GM19397 (cell line): ENCODE data around the gene TBL3.
"Not testable (repeated sequence)": the region's sequence is repeated elsewhere in the genome, so short reads cannot be mapped to it uniquely, and the experiment has no call there.

Experiments
- ATAC-seq: cut with Tn5 transposase; IDR thresholded peaks from one replicate; pipeline ENCODE4 v1.9.1; 2021; ENCODE audit warnings: mild to moderate bottlenecking, moderate library complexity; ENCODE audit not compliant: unreplicated experiment

Gene TBL3

DNA sequence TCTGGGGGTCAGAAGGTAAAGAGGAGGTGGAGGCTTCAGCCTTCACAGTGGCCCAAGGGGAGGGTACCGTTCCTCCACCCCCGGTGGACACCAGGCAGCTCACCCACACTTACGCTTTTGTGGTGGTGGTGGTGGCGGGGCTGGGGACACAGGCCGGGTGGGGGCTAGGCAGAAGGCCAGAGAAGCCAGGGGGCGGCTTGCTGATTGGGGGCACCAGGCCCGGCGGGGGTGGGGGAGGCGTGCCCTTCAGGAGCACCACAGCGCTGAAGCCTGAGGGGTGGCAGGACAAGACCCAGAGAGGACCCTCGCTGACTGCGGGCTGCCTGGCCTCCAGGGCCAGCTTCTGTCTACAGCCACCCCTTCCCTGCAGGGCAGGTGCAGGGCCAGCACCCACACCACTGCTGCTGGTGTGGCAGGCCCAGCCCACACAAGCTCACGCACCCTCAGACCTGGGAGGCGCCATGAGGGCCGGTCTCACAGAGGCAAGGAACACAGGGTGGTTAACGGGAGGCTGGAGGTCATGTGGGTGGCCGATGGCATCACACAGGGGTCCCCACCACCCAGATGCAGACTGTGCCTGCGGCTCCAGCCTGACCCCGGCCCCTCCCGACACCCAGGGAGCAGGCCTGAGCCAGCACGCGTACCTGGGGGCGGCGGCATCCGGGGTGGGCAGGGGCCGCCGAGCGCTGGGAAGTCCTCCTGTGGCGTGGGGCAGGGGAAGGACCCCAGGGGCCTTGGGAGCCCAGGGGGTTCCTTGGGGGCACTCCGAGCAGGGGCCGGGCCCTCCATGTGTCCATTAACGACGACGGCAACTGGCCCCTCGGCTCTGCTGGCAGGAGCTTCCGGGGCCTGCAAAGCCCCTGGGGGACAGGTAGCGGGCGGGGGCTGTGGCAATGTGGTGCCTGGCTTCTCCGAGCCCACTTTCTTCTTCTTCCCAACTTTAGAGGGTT, 27.3 kb downstream of the TBL3 start:
- ATAC-seq = no peak

DNA sequence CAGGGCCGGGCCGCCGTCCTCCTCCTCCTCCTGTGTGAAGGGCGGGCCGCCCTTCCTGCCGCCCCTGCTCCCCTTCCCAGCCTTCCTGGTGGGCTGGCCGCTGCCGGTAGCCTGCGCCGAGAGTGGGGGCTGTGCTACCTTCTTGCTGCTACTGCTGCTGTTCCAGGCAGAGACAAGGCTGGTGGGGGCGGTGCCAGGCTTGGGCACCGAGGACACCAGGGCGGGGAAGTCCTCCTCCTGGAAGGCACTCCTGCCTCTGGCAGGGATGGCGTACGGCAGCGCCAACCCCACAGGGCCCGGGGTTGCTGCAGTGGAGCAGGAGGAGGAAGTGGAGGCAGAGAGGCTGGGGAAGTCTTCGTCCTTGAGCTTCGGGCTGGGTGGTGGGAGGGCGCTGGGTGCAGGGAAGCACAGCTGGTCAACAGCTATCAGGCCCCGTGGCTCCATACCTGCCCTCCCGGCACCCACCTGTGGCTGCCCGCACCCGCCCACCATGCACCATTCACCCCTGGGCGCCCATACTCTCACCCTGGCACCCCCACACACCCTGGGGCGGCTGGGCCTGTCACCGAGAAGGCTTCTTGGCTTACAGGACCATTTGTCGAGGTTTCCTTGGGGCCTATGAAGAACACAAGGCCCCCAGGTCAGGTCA, 28.1 kb downstream of the TBL3 start:
- ATAC-seq = no peak

DNA sequence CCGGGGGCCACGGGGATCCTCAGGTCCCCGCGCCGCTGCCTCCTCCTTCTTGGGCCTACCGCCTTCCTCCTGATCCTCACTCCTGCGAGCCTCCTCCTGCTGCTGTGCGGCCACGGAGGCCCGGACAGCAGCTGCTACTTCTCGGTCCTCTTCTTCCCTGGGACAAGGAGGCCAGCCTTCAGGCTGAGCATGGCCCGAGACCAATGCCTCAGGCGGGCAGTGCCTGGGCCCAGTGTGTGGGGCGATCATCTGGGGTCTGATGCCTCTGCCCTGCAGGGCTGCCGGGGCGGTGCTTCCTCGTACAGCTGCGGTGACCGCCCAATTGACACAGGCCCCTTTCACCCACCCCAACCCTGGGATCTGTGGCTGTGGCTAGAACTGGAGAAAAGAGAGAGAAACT, 29.2 kb downstream of the TBL3 start:
- ATAC-seq = no peak

DNA sequence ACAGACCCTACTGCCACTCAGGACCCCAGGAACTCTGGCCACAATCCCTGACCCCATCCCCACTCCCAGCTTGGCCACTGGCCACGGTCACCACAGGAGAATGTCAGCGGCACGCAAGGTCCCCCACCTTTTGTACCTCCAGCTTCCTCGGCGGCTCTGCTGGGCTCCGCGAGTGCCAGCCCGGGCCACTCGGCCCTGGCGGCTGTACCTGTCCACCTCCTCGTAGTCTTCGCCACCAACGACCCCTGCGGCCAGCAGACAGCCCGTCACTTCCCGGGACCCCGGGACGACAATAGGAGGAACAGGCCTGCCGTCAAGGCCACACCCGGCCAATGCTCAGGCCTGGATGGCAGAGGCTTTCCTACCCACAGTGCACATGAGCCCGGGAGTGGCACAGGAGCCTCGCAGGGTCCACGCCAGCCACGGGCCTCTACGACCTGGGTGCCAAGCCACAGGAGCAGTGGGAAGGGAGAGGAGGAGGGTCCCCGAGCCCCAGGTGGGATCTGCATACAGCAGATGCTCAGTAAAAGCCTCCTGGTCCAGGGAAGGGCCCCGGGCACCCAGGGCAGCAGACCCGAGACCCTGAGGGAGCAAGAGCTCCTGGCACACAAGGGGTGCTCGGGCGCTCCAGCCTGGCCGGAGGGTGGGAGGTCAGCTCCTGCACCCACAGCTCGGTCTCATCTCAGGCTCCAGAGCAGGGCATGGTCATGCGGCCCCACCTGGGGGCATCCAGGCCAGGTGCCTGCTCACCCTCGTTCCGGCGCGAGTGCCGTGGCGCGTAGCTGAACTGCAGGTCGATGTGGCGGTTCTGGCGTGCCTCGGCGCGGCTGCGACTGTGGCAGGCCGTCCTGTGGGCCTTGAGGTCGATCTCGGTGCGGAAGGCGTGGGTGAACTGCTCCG, 29.9 kb downstream of the TBL3 start:
- no peak for ATAC-seq

DNA sequence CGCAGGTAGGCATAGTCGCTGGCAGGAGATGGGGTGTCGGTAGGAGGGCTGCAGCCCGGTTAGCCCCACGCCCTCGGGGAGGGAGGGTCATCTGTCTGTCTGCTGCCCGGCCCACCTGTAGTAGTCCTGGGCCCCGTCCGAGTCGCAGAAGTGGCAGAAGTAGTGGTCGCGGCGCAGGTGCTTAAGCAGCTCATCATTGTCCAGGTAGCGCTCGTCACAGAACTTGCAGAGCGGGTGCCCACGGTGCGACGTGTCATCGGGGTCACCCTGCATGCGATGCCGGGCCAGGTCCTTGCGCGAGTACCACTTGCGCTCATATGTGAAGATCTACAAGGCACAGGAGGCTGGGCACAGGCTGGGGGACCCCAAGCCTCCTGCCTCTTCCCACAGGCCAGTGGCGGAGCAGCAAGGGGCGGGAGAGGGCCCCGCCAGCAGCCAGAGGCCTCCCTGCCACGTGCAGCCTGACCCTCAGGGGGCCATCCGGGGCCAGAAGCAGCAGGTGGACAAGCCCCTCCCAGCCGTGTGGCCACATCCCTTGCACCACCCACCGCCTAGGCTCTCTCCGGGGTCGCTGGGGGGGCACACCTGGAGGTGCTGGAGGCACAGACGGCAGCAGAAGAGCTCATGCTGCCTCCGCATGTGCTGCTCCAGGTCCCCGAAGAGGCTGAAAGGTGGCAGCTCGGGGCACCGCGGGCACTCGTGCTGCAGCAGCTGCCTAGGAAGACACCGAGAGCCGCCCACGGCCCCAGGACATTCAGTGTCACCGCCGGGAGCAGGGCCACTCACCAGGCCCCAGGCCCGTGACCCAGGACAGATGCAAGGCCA, 30.8 kb downstream of the TBL3 start:
- no peak for ATAC-seq

DNA sequence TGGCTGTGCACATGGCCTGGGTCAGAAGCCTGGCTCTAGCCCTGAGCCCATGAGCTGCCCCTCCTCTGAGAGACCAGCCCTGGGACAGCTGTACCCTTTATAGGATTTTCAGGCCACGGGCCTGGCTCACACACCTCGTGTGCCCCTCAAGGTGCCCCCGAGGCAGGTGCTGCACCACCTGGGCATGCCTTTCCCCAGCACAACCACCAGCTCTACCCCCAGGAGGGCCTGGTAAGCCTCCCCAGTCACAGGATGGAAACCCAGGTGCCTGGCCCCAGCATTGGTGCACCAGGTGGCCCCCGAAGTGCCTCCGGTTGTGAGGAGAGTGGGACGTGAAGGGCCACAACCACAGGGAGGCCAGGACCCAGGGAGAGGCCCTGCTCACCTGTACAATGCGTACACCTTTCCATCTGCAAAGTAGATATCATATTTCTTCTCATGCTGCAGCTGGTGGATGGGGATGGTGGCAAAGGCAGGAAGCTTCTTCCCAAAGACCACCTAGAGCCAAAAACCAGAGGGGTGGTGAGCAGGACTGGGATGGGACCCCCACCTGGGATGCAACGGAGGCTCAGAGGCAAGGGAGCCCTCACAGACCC, 31.5 kb downstream of the TBL3 start:
- no peak for ATAC-seq

DNA sequence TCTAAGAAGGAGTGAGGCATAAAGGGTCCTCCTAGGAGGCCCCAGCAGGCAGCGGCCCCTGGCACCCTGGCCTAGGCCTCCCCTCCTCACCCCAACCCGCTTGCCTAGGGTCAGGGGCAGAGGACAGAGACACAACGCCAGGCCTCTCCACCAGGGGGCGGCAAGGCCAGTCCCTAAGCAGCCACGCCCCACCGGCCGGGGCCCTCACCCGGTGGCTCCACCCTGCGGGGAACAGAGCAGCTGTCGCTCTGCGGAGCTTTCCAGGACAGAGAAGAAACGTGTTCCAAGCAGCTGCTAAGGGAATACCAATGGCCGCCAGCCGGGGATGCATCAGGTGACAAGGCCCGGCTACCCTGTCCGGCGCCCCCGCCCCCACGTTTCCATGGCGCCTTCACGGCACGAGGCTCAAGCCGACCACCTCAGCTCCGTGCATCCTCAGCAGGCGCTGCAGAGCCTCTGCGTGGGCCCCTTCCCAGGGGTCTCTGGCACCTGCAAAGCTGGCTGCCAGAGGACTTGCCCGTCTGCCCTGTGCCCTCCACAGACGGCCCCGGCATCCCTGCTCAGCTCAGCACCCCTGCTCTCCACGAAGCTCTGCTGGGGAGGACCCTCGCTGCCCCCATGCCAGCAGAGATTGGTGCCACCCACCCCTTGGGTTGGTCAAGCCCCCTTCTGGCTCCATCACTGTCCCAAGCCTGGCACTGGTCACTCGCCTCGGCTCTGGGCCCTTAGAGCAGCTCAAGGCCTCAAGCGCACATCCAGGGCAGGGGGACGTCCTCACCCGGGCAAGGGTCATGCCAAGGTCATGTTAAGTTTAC, 32.2 kb downstream of the TBL3 start:
- no peak for ATAC-seq

DNA sequence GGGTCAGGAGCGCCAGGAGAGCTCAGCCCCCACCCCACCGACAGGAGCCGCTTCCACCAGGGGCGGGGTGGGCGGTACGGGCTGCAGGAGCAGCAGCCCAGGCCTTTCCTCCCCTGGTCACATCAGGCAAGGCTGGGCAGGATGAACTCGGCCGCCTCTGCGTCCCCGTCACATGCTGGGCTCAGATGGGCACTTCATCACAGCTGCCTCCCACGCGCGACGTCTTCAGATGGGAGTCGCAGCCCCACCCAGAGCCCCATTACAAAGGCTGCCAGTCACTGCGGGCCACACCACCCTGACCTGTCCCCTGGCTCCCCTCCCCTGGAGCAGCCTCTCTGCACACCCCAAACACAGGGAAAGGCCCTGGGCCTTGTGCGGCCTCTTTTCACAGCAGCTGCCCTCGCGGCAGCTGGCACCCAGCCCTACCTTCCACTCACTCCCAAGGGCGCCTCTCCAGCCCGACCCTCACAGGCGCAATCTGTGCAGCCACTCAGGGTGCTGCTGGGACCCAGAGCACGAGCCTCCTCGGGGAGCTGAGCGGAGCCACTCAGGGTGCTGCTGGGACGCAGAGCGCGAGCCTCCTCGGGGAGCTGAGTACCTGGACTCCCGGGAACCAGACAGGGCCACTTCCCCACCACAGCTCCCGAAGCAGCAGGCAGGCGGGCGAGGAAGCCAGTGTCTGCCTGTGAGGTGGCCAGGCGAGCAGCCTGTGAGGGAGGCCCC, 33.1 kb downstream of the TBL3 start:
- ATAC-seq = no peak

DNA sequence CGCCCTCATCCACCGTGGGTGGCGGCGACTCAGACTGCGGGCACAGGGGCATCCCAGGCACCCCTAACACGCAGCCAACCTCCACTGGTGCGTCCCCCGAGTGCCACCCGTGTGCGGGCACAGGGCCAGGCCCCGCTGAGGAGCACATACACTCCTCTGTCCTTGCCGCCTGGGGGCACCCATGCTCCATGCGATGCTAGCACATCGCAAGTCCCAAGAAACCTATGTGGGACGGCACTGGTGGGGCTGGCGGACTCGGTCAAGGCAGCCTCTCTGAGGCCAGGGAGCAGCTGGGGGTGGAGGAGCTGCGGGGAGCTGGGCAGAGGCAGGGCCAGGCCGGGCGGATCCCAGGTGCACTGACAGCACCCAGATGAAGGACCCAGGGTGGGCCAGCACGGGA, 33.8 kb downstream of the TBL3 start:
- ATAC-seq = no peak

DNA sequence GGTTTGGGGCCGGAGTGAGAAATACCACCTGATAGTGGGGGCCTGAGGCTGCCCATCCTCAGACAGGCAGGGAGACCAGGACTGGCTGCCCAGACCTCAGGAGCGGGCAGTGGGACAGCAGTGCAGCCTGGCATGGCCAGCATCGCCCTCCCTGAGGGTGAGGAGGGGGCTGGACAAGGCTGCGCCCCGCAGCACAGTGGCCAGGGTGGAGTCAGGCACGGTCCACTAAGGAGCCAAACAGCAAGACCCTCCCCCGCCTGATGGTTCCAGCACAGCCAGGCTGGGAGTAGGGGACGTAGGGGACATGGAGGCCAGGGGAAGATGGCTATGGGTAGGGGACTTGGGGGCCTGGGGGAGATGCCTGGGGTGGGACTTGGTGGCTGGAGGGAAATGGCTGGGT, 34.5 kb downstream of the TBL3 start:
- no peak for ATAC-seq

DNA sequence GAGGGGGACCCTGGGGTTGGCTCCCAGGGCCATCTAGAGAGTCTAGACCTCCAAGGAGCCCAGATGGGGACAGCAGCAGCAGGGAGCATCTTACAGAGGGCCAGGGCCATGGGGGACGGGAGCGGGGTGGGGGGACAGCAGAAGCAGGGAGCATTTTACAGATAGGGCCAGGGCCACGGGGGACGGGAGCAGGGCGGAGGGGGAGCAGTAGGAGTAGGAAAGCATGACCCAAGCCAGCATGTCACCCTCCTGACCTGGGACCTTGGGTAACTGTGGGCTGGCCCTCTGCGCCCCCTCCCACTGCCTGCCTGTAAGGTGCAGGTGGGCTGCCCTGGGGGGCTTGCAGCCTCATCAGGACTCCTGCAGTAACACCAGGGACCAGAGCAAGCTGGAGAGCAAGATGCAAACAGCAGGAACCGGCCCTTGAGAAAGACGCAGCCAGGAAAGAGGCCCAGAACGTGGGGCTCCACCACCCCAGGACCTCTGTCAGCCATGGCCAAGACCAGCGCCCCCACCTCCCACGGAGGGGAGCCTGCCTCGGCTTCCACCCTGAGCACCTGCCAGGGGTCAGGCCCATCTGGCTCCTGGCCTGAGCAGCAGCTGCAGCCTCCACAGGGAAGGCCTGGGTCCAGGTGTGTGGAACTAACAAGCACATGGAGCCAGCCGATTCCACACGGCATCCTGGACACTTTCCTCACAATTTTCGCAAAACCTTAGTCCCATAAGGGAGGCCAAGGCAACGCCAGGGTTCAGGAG, 35.4 kb downstream of the TBL3 start:
- ATAC-seq = no peak

DNA sequence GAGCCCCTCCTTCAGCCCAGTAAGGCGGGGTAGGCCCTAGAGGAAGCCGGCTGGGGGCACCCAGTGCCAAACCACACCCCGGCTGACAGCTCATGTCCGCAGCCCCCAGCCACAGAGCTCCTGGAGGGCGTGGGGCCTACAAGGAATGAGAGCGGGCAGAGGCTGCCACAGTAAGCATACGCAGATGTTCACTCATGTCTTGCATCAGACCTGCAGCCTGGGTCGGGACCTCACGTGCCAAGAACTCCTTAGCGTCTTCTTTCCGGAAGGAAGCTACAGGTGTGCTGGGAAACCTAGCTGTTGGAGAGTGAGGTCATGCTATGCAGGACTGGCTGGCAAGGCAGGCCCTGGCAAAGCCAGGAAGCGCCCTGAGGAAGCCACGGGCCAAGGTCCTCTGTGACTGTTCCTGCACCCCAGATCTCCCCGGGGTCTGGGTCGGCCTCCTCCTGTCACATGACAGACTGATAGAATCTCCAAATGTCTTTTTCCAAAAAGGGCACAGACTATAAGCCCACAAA, 36.2 kb downstream of the TBL3 start:
- no peak for ATAC-seq

DNA sequence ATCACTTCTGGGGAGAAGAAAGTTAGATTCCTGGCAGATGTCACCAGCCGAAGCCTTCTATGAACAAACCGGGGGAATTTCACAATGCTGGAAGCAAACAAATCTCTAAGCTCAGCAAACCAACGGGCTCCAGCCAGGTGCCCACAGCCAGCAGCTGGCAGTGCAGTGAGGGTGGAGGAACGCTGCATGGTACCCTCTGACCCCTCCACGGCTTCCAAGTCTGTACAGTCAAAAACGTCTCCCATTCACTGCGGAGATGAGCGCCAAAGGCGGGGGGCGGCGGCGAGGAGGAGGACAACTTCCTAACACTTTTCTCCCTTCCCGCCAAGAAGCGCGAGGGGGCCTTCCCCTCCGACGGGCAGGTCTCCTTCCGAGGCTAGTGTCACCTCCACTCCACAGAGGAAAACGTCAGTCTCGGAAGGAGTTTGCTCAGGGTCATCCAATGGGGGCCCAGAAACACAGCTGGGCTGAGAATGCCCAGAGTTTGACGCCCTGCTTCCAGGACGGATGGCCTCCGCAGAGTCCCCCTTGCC, 36.8 kb downstream of the TBL3 start:
- no peak for ATAC-seq

DNA sequence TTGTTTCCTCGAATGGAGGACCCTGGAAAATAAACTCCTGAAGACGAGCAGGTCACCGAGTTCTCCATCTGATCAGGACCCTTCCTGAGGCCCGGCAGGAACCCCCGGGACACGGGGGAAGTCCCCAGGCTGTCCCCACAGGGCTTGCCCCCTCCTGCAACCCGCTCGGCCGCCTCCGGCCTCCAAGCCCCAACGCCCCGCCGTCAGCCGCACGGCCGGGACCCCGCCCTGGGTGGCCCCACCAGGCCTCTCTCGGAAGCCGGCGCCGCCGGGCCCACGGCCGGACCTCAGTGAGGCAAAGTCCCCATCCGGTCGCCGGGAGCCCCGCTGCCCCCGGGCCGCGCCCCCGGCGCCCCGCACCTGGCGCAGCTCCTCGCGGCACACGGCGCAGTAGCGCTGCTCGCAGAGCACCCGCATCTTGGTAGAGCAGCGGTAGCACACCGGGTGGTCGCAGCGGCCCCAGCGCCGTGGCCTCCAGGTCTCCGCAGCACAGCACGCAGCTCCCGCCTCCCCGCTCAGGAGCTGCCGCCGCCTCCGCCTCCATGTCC, 37.4 kb downstream of the TBL3 start:
- no peak for ATAC-seq

DNA sequence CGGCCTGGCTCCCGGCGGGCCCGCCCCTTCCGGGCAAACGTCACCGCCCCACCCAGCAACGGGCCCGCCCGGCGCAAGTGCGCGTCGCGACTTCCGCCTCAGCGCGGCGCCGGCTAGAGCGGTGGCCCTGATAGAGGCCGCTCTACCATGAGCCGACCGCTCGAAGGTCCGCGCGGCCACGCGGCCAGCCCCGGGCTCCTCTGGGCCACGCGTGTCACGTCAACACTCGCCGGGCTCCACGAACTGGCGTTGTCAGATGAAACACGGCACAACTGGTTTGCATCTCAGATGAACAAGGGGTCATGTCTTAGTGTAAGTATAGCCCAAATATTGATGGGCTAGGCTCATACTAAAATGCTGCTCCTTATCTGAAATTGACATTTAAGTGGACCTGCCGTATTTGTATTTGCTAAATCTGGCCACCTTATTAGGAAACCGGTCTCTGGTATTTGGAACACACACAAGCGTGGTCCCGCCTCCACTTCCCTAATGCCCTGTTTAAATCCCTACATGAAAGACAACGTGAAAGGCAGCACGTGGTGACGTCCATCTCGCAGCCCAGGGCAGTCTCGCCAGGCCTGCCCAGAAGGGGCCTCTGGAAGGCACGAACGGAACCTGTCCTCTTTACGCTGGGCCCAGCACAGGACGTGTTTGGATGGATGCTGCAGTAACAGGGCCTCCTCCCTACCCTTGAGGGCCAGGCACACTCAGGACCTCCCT, 38.1 kb downstream of the TBL3 start, which contains the start of gene ZNF598:
Gene ZNF598 (minus strand): TSS at position 31 of the 720 bp plus-strand sequence.
- peak; percentile 86 for ATAC-seq

DNA sequence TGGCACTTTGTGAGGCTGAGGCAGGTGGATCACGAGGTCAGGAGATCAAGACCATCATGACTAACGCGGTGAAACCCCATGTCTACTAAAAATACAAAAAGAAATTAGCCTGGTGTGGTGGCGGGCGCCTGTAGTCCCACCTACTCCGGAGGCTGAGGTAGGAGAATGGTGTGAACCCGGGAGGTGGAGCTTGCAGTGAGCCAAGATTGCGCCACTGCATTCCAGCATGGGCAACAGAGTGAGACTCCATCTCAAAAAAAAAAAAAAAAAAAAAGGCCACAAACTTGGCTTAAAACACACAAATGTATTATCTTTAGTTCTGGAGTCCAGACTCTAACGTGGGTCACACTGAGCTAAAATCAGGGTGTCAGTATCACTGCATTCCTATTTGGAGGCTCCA, 39.9 kb downstream of the TBL3 start:
- ATAC-seq = not testable (repeated sequence)
